GM12891 (cell line): ENCODE data around the gene PDCD1.

Source experiments
- POLR2A ChIP-seq: IDR thresholded peaks from 2 replicates; pipeline ENCODE4 v1.6.1; 2011; ENCODE audit warnings: low read depth, low read length, control low read depth
- POLR2AphosphoS5 ChIP-seq: IDR thresholded peaks from 2 replicates; pipeline ENCODE4 v1.6.1; 2011; ENCODE audit warnings: low read depth, low read length, control low read depth
- SPI1 ChIP-seq: IDR thresholded peaks from 2 replicates; pipeline ENCODE4 v1.6.1; 2011; ENCODE audit warnings: low read depth, low read length, control low read depth

- TF ChIP-seq POLR2A (no peak), POLR2AphosphoS5 (no peak), SPI1 (no peak)
These were observed 15.2 kb downstream of the PDCD1 start for GRCh38 chr2:241843321-241844065.
